ENCODE results near the gene CUBN. TPM values are rescaled to one million over a fixed set of nuclear protein-coding genes. Genes with fewer than 3 reads are reported as not detected.

The CUBN gene
- total RNA-seq, 1 donor from 2014 or later, result 6.8 TPM

- Histone ChIP-seq H3K9me3 (no peaks in the 10 kb centered on the region), H3K4me3 (no peak overlapping the region), H3K36me3 (no peaks in the 10 kb centered on the region), H3K27ac (no peak overlapping the region), H3K27me3 (no peaks in the 10 kb centered on the region), H3K4me1 (peaks cover 2 to 27% of the 10 kb centered on the region in 2 donors)
- TF ChIP-seq CTCF (IDR thresholded peaks at IDR 0.05), result no peak
- intact Hi-C loops (cut with DNase I), result loop anchor here (5.0 kb wide), 2 partner anchors 89 to 301 kb away; no protein-coding TSS in a partner anchor
- no peak for DNase-seq (ENCODE audit: low spot score in 2 of 2)
Measured at GRCh38 chr10:16941067-16941466, 188.5 kb downstream of the CUBN start.

GRCh38 chr10:16938952-16939351, 190.7 kb downstream of the CUBN start:
- Histone ChIP-seq H3K9me3 (no peaks in the 10 kb centered on the region), H3K27ac (no peak overlapping the region), H3K4me3 (no peak overlapping the region), H3K4me1 (peaks cover 0 to 9% of the 10 kb centered on the region in 2 donors), H3K27me3 (no peaks in the 10 kb centered on the region), H3K36me3 (no peaks in the 10 kb centered on the region)
- DNase-seq (ENCODE audit: low spot score in 2 of 2), result no peak
- intact Hi-C loops (cut with DNase I), result no loop called here
- TF ChIP-seq CTCF (IDR thresholded peaks at IDR 0.05), result no peak

DNA sequence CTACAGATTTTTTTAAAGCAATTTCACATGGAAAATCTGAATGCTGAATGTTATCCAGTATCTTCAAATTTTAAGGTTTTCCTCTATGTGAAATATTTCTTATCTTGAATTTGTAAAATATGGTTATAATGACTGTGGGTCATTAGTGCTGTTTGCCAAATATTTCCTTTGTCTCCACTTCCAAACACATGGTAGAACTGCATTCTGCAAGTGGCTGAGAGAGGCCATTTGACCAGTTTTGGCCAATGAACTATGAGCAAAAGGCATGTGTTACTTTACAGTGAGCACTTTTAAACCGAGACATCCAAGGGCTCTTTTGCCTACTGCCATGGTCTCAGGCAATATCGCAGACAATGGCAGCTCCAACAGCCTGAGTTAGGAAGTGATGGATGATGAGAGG, 195.2 kb downstream of the CUBN start:
- no peaks in the 10 kb centered on the region for H3K4me1 ChIP-seq
- intact Hi-C loops (cut with DNase I), result no loop called here
- no peaks in the 10 kb centered on the region for H3K27me3 ChIP-seq
- H3K27ac ChIP-seq, result no peak overlapping the region
- no peak overlapping the region for H3K4me3 ChIP-seq
- no peaks in the 10 kb centered on the region for H3K36me3 ChIP-seq
- H3K9me3 ChIP-seq, result no peaks in the 10 kb centered on the region
- TF ChIP-seq CTCF (IDR thresholded peaks at IDR 0.05), result no peak
- no peak for DNase-seq (ENCODE audit: low spot score in 2 of 2)

GRCh38 chr10:16933783-16934182, 195.8 kb downstream of the CUBN start:
- no peak for TF ChIP-seq CTCF (IDR thresholded peaks at IDR 0.05)
- Histone ChIP-seq H3K27me3 (no peaks in the 10 kb centered on the region), H3K9me3 (no peaks in the 10 kb centered on the region), H3K4me1 (no peaks in the 10 kb centered on the region), H3K27ac (no peak overlapping the region), H3K36me3 (no peaks in the 10 kb centered on the region), H3K4me3 (no peak overlapping the region)
- DNase-seq (ENCODE audit: low spot score in 2 of 2), result no peak
- intact Hi-C loops (cut with DNase I), result no loop called here

DNA sequence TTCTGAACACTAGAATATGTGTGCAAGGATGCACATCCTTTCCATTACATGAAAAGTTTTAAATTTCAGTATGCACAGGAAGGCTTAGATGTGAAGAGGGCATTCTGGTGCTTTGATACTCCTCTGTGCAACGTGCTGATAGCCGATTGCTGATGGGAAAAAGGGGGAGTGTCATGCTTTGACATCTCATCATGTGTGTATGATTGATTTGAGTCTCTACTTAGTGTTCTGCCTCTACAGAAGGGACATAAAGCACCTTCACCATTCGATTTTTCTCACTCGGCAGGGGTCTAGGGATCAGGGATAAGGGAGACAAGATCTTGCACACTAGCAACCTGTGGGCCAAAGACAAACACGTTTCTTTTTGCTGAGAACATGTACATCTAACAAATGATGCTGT, 197.7 kb downstream of the CUBN start:
- no peaks in the 10 kb centered on the region for H3K27me3 ChIP-seq
- no peak for DNase-seq (ENCODE audit: low spot score in 2 of 2)
- no peak overlapping the region for H3K4me3 ChIP-seq
- no peaks in the 10 kb centered on the region for H3K9me3 ChIP-seq
- H3K36me3 ChIP-seq, result no peaks in the 10 kb centered on the region
- no peak for TF ChIP-seq CTCF (IDR thresholded peaks at IDR 0.05)
- no peak overlapping the region for H3K27ac ChIP-seq
- intact Hi-C loops (cut with DNase I), result no loop called here
- no peaks in the 10 kb centered on the region for H3K4me1 ChIP-seq

- Histone ChIP-seq H3K27ac (no peak overlapping the region), H3K9me3 (no peaks in the 10 kb centered on the region), H3K4me1 (no peaks in the 10 kb centered on the region), H3K27me3 (no peaks in the 10 kb centered on the region), H3K36me3 (no peaks in the 10 kb centered on the region), H3K4me3 (no peak overlapping the region)
- TF ChIP-seq CTCF (IDR thresholded peaks at IDR 0.05), result no peak
- no peak for DNase-seq (ENCODE audit: low spot score in 2 of 2)
- intact Hi-C loops (cut with DNase I), result no loop called here
Measured at GRCh38 chr10:16930540-16930939, 199.1 kb downstream of the CUBN start.

Data from ascending aorta (tissue), 2 donors.